HCT116 (cell line): ENCODE measurements around the gene UVRAG. TPM values are rescaled to one million over a fixed set of nuclear protein-coding genes. Genes with fewer than 3 reads are reported as not detected.

Experiments
- ATAC-seq: fragments of 200-7000 bp; cut with Tn5 transposase; 2 replicates; pipeline ENCODE4 v1.9.1; 2020; ENCODE audit warnings: mild to moderate bottlenecking, moderate library complexity
- BruUV-seq: library from RNA; stranded (reverse); fragments of 400-500 nt; replicated peaks from 2 replicates; lab custom pipeline; 2021; lab: Mats Ljungman, UMichigan
- CTCF ChIA-PET: fragments of 300-600 bp; sonication (Branson Sonifier 250); formaldehyde crosslinking; loops from one replicate; lab custom pipeline; 2021; ENCODE audit warnings: antibody characterized with exemption; lab: Charles Lee
- POLR2A ChIA-PET: fragments of 300-600, 350-600 bp; sonication (Branson Sonifier 250); formaldehyde crosslinking; loops from one replicate; lab custom pipeline; 2021; ENCODE audit warnings: antibody characterized with exemption; lab: Charles Lee
- RAD21 ChIA-PET, 2 experiments: fragments of 300-600 bp; sonication (Branson Sonifier 250); formaldehyde crosslinking; loops; one replicate each; lab custom pipeline; 2023; ENCODE audit warnings: low total read pairs in 2 of 2; ENCODE audit not compliant: uncharacterized antibody in 2 of 2, unreplicated experiment in 2 of 2, low non-redundant PET in 1 of 2; lab: Charles Lee
- DNase-seq: peaks from one replicate; pipeline ENCODE4 v3.0.0-alpha.2; 2010; ENCODE audit warnings: low read depth, low spot score
- H2AFZ ChIP-seq: fragments of 200-600 bp; shearing (Covaris generic), sonication (generic); 2 replicates; pipeline ENCODE4 v1.6.1; 2017; ENCODE audit warnings: low read depth, mixed run types, mixed read lengths, antibody characterized with exemption, low read length; ENCODE audit not compliant: poor library complexity, severe bottlenecking
- H3K27ac ChIP-seq: 2 replicates; pipeline ENCODE4 v1.5.1; 2012; ENCODE audit warnings: low read depth, low read length
- H3K27me3 ChIP-seq: fragments of 200-600 bp; sonication (generic); 2 replicates; pipeline ENCODE4 v1.6.1; 2016; ENCODE audit warnings: mixed run types, low read length, mixed read lengths; ENCODE audit not compliant: insufficient read depth
- H3K36me3 ChIP-seq, 2 experiments: fragments of 200-500 bp in 1 of 2; fragments of 200-600 bp in 1 of 2; sonication (Bioruptor generic) in 1 of 2; sonication (generic) in 1 of 2; 2 replicates each; pipeline versions ENCODE4 v1.5.1 to v1.6.1; 2014 to 2016; ENCODE audit warnings: low read length in 2 of 2, inconsistent platforms in 1 of 2, mixed read lengths in 1 of 2, mixed run types in 1 of 2; ENCODE audit not compliant: insufficient read depth in 2 of 2, control insufficient read depth in 1 of 2
- H3K4me1 ChIP-seq, 2 experiments: fragments of 200-600 bp in 1 of 2; sonication (generic) in 1 of 2; 2 replicates each; pipeline versions ENCODE4 v1.5.1 to v1.6.1; 2012 to 2017; ENCODE audit warnings: low read length in 2 of 2, inconsistent platforms in 1 of 2, mild to moderate bottlenecking in 1 of 2, mixed read lengths in 1 of 2, mixed run types in 1 of 2, moderate library complexity in 1 of 2; ENCODE audit not compliant: insufficient read depth in 2 of 2, control insufficient read depth in 1 of 2
- H3K4me2 ChIP-seq: fragments of 200-600 bp; sonication (generic); 2 replicates; pipeline ENCODE4 v1.6.1; 2017; ENCODE audit warnings: mixed run types, low read length, mixed read lengths
- H3K4me3 ChIP-seq, 2 experiments: fragments of 200-600 bp in 1 of 2; sonication (generic) in 1 of 2; replicated peaks in 1 of 2; 2 replicates each; pipeline ENCODE4 v1.5.1; 2011 to 2016; ENCODE audit warnings: low read length in 2 of 2, control low read depth in 1 of 2, low read depth in 1 of 2, mild to moderate bottlenecking in 1 of 2, mixed read lengths in 1 of 2, mixed run types in 1 of 2
- H3K79me2 ChIP-seq: fragments of 200-600 bp; sonication (generic); 2 replicates; pipeline ENCODE4 v1.6.1; 2017; ENCODE audit warnings: mild to moderate bottlenecking, mixed run types, low read length, moderate library complexity, mixed read lengths; ENCODE audit not compliant: insufficient read depth
- H3K9ac ChIP-seq: fragments of 200-600 bp; sonication (generic); 2 replicates; pipeline ENCODE4 v1.6.1; 2016; ENCODE audit warnings: low read length, mixed read lengths
- H3K9me2 ChIP-seq: fragments of 200-600 bp; sonication (generic), shearing (Covaris generic); 2 replicates; pipeline ENCODE4 v1.6.1; 2017; ENCODE audit warnings: mixed run types, mild to moderate bottlenecking, moderate library complexity; ENCODE audit not compliant: insufficient read depth
- H3K9me3 ChIP-seq, 2 experiments: fragments of 200-500 bp in 1 of 2; fragments of 200-600 bp in 1 of 2; sonication (Bioruptor generic) in 1 of 2; sonication (generic) in 1 of 2; 2 replicates each; pipeline ENCODE4 v1.6.1; 2014 to 2017; ENCODE audit warnings: low read length in 2 of 2, mixed read lengths in 2 of 2, inconsistent platforms in 1 of 2, low read depth in 1 of 2, mild to moderate bottlenecking in 1 of 2, mixed run types in 1 of 2, moderate library complexity in 1 of 2; ENCODE audit not compliant: control insufficient read depth in 1 of 2, insufficient read depth in 1 of 2
- H4K20me1 ChIP-seq: fragments of 200-600 bp; sonication (generic), shearing (Covaris generic); 2 replicates; pipeline ENCODE4 v1.6.1; 2017; ENCODE audit warnings: mixed run types, mild to moderate bottlenecking, moderate library complexity; ENCODE audit not compliant: insufficient read depth
- CBX3 ChIP-seq: IDR thresholded peaks from 2 replicates; pipeline ENCODE4 v1.6.1; 2012; ENCODE audit warnings: low read depth
- ELF1 ChIP-seq: IDR thresholded peaks from 2 replicates; pipeline ENCODE4 v1.6.1; 2012; ENCODE audit warnings: low read depth, borderline replicate concordance
- EZH2 ChIP-seq: fragments of 200-600 bp; sonication (generic); IDR thresholded peaks from 2 replicates; pipeline ENCODE4 v1.6.1; 2017; ENCODE audit warnings: antibody characterized with exemption, mixed run types
- EZH2phosphoT487 ChIP-seq: fragments of 200-600 bp; IDR thresholded peaks from 2 replicates; pipeline ENCODE4 v1.6.1; 2018; ENCODE audit warnings: antibody characterized with exemption, borderline replicate concordance
- FOSL1 ChIP-seq: IDR thresholded peaks from 2 replicates; pipeline ENCODE4 v1.6.1; 2012; ENCODE audit warnings: low read depth
- POLR2A ChIP-seq: IDR thresholded peaks from 2 replicates; pipeline ENCODE4 v1.7.0; 2011; ENCODE audit warnings: borderline replicate concordance; ENCODE audit not compliant: insufficient read depth, insufficient read length; ENCODE audit errors: extremely low read depth
- POLR2AphosphoS5 ChIP-seq: IDR thresholded peaks from 2 replicates; pipeline ENCODE4 v1.6.1; 2011; ENCODE audit warnings: mild to moderate bottlenecking, low read depth, low read length, moderate library complexity
- RAD21 ChIP-seq: IDR thresholded peaks from 2 replicates; pipeline ENCODE4 v1.6.1; 2012; ENCODE audit warnings: low read depth, mild to moderate bottlenecking
- SP1 ChIP-seq: IDR thresholded peaks from 2 replicates; pipeline ENCODE4 v1.6.1; 2012; ENCODE audit warnings: low read depth
- SRF ChIP-seq: IDR thresholded peaks from 2 replicates; pipeline ENCODE4 v1.6.1; 2012; ENCODE audit warnings: low read depth
- YY1 ChIP-seq: IDR thresholded peaks from 2 replicates; pipeline ENCODE4 v1.6.1; 2011; ENCODE audit warnings: low read length, low read depth, moderate library complexity, mild to moderate bottlenecking; ENCODE audit not compliant: insufficient replicate concordance; ENCODE audit errors: extremely low read depth
- ZFX ChIP-seq: fragments of 450-650 bp; IDR thresholded peaks from 2 replicates; pipeline ENCODE4 v1.6.1; 2017
- ZNF274 ChIP-seq: fragments of 200-500 bp; sonication (Bioruptor generic); IDR thresholded peaks from 2 replicates; pipeline ENCODE4 v1.6.1; 2014; ENCODE audit warnings: mild to moderate bottlenecking, low read depth, low read length, inconsistent platforms
- intact Hi-C: fragments of 100-400 bp; cut with micrococcal nuclease; formaldehyde crosslinking; loops from 2 replicates; pipeline ENCODE4 v1.10.0; 2022
- total RNA-seq: library from RNA; stranded (reverse); gene quantifications from one replicate; pipeline ENCODE4 v1.2.1, GENCODE V29; 2021; ENCODE audit not compliant: unreplicated experiment
- TF ChIP-seq, protein P1 (sequence below): IDR thresholded peaks from 2 replicates; pipeline ENCODE4 v1.6.1; 2011; ENCODE audit warnings: mild to moderate bottlenecking, low read length, moderate library complexity; ENCODE audit not compliant: insufficient replicate concordance; ENCODE audit errors: extremely low read depth
- TF ChIP-seq, protein P2 (sequence below): IDR thresholded peaks from 2 replicates; pipeline ENCODE4 v1.6.1; 2012
- TF ChIP-seq, protein P3 (sequence below): IDR thresholded peaks from 2 replicates; pipeline ENCODE4 v1.6.1; 2012
- TF ChIP-seq, protein P4 (sequence below), 3 experiments: fragments of 200-600 bp in 1 of 3; sonication (generic) in 1 of 3; IDR thresholded peaks in 2 of 3; conservative IDR thresholded peaks in 1 of 3; 2 replicates each; pipeline ENCODE4 v1.5.1; 2012 to 2017; ENCODE audit warnings: low read depth in 2 of 3, low read length in 2 of 3, antibody characterized with exemption in 1 of 3, borderline replicate concordance in 1 of 3, control low read depth in 1 of 3, mild to moderate bottlenecking in 1 of 3, mixed read lengths in 1 of 3, mixed run types in 1 of 3, moderate library complexity in 1 of 3; ENCODE audit not compliant: insufficient read depth in 1 of 3
- TF ChIP-seq, protein P5 (sequence below): IDR thresholded peaks from 2 replicates; pipeline ENCODE4 v1.6.1; 2012; ENCODE audit warnings: low read depth

The UVRAG gene
- total RNA-seq, 1 experiment from 2014 or later = 12.3 TPM

DNA sequence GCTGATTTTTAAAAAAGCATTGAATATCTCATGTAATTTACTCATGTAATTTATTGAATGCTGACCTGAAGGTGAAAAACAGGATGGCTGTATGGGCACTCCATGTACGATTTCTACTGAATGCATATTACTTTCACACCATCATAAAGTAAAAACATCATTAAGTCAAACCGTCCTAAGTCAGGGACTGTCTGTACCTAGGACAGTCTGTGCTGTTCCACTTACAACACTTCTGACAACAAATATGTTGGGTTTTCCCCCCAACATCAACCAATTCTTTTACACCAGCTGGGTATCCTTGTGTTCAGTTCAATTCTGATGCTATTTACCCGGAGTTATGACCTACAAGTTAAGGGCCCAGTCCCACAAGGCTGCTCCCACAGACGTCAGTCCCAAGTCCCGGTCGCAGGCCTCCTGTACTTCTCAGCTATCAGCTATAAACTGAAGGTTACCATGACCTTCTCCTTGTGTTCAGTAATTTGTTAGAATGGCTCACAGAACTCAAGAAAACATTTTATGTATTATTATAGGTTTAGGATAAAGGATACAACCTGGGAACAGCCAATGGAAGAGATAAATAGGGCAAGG is 17.0 kb downstream of the UVRAG start:
- ATAC-seq = no peak
- TF ChIP-seq, protein P1, sequence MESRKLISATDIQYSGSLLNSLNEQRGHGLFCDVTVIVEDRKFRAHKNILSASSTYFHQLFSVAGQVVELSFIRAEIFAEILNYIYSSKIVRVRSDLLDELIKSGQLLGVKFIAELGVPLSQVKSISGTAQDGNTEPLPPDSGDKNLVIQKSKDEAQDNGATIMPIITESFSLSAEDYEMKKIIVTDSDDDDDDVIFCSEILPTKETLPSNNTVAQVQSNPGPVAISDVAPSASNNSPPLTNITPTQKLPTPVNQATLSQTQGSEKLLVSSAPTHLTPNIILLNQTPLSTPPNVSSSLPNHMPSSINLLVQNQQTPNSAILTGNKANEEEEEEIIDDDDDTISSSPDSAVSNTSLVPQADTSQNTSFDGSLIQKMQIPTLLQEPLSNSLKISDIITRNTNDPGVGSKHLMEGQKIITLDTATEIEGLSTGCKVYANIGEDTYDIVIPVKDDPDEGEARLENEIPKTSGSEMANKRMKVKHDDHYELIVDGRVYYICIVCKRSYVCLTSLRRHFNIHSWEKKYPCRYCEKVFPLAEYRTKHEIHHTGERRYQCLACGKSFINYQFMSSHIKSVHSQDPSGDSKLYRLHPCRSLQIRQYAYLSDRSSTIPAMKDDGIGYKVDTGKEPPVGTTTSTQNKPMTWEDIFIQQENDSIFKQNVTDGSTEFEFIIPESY = no peak
- TF ChIP-seq EZH2 (no peak), FOSL1 (no peak), ELF1 (no peak), SRF (no peak), ZFX (no peak), POLR2A (no peak), POLR2AphosphoS5 (no peak), EZH2phosphoT487 (no peak), ZNF274 (no peak), CBX3 (no peak), SP1 (no peak), RAD21 (no peak), YY1 (no peak)
- TF ChIP-seq, protein P2, sequence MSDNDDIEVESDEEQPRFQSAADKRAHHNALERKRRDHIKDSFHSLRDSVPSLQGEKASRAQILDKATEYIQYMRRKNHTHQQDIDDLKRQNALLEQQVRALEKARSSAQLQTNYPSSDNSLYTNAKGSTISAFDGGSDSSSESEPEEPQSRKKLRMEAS = no peak
- TF ChIP-seq, protein P3, sequence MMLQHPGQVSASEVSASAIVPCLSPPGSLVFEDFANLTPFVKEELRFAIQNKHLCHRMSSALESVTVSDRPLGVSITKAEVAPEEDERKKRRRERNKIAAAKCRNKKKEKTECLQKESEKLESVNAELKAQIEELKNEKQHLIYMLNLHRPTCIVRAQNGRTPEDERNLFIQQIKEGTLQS = no peak
- TF ChIP-seq, protein P4, sequence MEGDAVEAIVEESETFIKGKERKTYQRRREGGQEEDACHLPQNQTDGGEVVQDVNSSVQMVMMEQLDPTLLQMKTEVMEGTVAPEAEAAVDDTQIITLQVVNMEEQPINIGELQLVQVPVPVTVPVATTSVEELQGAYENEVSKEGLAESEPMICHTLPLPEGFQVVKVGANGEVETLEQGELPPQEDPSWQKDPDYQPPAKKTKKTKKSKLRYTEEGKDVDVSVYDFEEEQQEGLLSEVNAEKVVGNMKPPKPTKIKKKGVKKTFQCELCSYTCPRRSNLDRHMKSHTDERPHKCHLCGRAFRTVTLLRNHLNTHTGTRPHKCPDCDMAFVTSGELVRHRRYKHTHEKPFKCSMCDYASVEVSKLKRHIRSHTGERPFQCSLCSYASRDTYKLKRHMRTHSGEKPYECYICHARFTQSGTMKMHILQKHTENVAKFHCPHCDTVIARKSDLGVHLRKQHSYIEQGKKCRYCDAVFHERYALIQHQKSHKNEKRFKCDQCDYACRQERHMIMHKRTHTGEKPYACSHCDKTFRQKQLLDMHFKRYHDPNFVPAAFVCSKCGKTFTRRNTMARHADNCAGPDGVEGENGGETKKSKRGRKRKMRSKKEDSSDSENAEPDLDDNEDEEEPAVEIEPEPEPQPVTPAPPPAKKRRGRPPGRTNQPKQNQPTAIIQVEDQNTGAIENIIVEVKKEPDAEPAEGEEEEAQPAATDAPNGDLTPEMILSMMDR (IDR thresholded peaks at IDR 0.05 in 2 of 3, conservative IDR thresholded peaks at IDR 0.05 in 1 of 3; ENCODE audit: borderline replicate concordance in 1 of 3, insufficient read depth in 1 of 3, low read depth in 2 of 3, low read length in 2 of 3) = no peak
- TF ChIP-seq, protein P5, sequence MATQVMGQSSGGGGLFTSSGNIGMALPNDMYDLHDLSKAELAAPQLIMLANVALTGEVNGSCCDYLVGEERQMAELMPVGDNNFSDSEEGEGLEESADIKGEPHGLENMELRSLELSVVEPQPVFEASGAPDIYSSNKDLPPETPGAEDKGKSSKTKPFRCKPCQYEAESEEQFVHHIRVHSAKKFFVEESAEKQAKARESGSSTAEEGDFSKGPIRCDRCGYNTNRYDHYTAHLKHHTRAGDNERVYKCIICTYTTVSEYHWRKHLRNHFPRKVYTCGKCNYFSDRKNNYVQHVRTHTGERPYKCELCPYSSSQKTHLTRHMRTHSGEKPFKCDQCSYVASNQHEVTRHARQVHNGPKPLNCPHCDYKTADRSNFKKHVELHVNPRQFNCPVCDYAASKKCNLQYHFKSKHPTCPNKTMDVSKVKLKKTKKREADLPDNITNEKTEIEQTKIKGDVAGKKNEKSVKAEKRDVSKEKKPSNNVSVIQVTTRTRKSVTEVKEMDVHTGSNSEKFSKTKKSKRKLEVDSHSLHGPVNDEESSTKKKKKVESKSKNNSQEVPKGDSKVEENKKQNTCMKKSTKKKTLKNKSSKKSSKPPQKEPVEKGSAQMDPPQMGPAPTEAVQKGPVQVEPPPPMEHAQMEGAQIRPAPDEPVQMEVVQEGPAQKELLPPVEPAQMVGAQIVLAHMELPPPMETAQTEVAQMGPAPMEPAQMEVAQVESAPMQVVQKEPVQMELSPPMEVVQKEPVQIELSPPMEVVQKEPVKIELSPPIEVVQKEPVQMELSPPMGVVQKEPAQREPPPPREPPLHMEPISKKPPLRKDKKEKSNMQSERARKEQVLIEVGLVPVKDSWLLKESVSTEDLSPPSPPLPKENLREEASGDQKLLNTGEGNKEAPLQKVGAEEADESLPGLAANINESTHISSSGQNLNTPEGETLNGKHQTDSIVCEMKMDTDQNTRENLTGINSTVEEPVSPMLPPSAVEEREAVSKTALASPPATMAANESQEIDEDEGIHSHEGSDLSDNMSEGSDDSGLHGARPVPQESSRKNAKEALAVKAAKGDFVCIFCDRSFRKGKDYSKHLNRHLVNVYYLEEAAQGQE = no peak
- TF ChIP-seq, all 23 proteins: peak for 0
- Histone ChIP-seq H2AFZ (no peak overlapping the region), H3K4me3 (no peak overlapping the region), H3K27me3 (no peaks in the 10 kb centered on the region), H3K36me3 (no peaks in the 10 kb centered on the region), H4K20me1 (no peaks in the 10 kb centered on the region), H3K4me2 (no peak overlapping the region), H3K79me2 (0 out of 2 replicates have a peak, but pooled peaks cover 4% of the 10 kb centered on the region), H3K9me3 (no peaks in the 10 kb centered on the region), H3K27ac (no peak overlapping the region), H3K4me1 (no peaks in the 10 kb centered on the region), H3K9ac (no peak overlapping the region), H3K9me2 (no peaks in the 10 kb centered on the region)
- ChIA-PET RAD21 (no interaction called here), CTCF (no interaction called here), POLR2A (no interaction called here)
- no TSS peak for BruUV-seq
- intact Hi-C loops = no loop called here
- no peak for DNase-seq
